Measurements from ENCODE around the gene RHEBL1. TPM values are rescaled to one million over a fixed set of nuclear protein-coding genes. Genes with fewer than 3 reads are reported as not detected.

Gene RHEBL1, protein sequence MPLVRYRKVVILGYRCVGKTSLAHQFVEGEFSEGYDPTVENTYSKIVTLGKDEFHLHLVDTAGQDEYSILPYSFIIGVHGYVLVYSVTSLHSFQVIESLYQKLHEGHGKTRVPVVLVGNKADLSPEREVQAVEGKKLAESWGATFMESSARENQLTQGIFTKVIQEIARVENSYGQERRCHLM
- total RNA-seq: 5.4 and 6.5 TPM in 2 replicates

DNA sequence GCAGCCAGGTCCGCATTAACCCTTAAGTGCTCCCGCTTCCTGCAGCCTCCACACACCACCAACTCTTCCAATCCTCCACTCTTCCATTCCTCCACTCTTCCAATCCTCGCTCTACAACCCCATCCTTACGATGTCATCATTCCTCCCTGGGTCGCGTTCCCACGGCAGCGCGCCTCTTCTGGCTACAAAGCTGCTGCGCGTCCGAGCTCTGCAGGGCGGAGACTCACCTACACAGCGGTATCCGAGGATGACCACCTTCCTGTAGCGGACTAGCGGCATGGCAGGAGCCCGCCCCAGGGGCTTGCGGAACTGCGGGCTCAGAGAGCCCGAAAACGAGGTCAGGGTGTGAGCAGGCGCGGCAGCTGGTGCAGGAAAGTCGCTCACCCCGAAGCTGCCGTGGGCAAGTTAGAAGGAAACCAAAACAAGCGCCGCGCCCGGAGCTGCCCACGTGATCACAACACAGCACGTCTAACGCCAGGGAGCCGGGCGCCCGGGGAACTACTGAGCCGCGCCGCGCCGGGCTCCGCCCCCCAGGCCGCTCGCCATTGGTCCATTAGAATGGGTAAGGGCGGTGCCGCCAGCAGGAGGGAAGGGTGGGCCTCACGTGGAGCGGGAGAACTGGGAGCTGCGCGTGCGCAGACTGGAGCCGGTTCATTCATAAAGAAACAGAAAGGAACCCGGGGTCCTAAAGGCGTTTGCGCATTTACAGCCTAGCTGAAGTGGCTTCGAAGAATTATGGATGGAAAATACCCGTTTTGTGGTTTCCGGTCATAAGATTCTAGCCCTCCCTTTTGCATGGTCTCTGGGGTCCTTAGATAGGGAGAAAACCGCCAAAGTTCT is at the start of gene RHEBL1:
RHEBL1 (minus strand) TSS at position 473 of the 840 bp plus-strand sequence; CDS start at position 279, 194 bp downstream.
- intact Hi-C loops (cut with micrococcal nuclease): loop anchor here (1.0 to 10.0 kb wide), 6 partner anchors 9 to 195 kb away; partner anchors contain the start of genes KMT2D, LMBR1L, PRKAG1 and TUBA1C

DNA sequence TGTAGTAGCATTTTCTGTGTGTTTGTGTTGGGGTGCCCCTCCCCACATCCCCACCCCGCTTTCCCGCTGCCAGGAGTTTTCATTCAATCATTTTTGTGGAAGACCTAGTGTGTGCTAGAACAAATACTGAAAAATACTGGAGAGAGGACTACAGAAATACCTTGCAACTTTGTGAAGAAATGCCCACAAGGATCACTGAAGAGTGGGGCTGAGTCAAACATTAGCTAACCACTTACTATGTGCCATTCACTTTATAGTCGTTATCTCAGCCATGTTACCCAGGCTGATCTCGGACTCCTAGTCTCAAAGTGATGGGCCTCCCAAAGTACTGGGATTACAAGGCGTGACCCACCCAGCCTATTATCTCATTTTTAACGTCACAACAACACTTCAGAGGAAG is 41.4 kb upstream of the RHEBL1 start:
- intact Hi-C loops (cut with micrococcal nuclease): loop anchor here (2.0 kb wide), 1 partner anchor 22 kb away; no protein-coding TSS in a partner anchor

DNA sequence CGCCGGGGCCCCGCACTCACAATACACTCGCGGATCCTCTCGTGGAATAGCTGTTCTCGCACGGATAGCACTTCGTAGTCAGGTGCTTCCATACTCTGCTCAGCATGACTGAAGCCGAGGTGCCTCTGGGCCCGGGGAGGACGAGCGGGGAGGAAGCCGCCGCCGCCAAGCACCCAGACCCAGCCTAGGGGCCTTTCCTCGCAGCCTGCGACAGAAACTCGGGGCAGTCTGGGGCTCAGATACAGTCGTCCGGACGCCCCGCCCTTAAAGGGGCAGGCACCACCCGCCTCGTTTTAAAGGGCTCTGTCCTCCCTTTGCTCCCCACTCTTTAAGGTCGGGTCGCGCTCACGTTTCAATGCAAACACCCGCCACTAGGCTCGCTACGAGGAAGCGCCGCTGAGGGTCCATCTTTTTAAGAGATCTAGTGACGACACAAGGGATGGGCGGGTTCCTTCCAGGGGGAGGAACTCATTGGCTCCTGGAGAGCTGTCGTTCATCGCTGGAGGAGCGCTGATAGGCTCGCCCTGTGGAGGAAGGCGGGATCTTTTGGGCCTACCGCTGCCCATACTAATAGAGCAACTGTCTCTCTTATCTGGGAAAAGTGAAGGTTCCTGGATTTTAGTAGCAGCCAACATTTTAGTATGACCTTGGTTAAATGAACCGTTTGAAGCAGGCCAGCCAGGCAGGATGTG is 40.8 kb upstream of the RHEBL1 start, which contains the start of gene LMBR1L:
LMBR1L (minus strand) TSS at position 384 of the 692 bp plus-strand sequence; CDS start at position 92, 292 bp downstream.
- intact Hi-C loops (cut with micrococcal nuclease): loop anchor here (1.0 to 2.0 kb wide), 4 partner anchors 20 to 79 kb away; partner anchors contain the start of gene TUBA1A

DNA sequence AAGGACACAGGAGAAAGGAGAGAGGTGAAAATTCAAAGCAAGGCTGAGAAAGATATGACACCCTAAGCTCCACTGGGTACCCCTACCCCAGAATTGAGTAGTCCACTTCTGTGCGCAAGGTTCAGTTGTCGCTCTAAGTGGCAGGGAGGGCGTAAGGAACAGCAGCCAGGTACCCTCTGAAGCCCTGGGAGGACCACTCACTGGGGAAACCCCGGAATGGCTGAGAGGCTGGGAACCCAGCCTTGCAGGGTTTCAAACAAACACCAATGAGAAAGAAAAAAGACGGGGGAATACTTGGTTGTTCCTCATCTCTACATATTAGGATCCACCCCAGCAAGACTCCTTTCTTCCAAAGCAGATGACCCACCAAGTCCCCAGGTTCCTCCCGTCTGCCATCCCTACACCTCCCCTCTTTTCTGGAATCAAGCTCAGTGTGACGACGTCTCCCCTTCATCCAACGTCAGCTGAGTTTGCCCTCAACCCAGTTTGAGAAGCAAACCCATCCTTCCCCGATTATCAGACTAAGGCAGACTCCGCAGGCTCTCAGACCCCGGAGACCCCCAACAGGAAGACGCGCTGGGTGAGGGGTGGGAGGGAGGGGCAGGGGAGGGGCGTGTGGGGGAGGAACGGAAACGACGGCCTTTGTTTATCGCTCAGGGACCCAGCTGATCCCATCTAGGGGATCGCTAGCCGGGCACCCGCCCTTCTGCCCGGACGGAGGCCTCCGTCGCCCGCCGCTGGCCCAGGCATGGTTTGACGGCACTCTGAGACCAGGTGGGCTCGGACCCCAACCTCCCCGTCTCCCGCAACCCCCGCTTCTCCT is 40.1 kb upstream of the RHEBL1 start:
- intact Hi-C loops (cut with micrococcal nuclease): loop anchor here (1.0 to 2.0 kb wide), 4 partner anchors 20 to 79 kb away; partner anchors contain the start of gene TUBA1A

DNA sequence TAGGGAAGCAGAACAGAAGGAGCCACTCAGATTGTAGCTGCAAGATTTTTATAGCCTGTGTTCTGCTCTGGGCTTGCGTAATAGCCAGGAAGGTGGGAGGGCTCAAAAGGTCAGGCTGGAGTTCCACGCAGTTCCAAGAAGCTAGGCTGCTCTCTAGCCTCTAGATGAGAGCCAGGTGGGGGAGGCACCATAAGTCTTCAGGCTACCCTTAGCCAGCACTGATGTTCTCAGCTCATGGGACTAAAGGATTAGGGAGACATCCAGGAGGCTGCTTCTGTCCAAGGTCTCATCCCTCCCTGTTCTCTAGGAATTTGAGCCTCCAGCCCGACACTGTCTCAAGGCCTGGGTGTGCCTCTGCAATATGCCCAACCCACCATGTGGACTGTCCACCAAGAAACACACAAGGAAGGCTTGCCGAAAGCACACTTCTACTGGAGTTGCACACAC is 39.2 kb upstream of the RHEBL1 start:
- intact Hi-C loops (cut with micrococcal nuclease): no loop called here

DNA sequence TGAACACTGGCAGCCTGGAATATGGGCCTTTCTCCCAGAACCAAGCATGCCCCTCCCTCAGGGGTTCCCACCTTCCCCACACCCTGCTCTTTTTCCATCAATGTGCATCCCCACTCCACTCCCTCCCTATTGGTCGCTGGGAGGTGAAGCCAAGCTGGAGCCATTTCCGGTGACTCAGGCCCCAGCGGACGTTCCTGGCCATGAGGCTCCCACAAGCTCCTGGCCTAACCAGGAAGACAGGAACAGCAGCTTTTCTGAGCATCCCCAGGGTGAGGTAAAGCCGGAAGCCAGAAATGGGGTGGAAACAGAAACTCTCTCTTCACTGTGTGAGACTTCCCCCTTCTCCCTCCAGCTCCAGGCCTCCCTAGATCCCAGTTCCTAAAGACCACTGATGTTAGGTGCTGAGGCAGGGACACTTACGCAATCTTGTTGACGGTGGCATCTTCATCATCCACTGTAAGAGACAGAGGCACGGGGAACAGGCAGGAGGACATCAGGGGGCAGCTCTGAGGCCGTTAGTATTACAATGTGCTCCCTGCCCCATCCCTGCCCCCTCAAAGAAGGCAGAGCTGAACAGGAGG is 35.8 kb upstream of the RHEBL1 start:
- intact Hi-C loops (cut with micrococcal nuclease): no loop called here

DNA sequence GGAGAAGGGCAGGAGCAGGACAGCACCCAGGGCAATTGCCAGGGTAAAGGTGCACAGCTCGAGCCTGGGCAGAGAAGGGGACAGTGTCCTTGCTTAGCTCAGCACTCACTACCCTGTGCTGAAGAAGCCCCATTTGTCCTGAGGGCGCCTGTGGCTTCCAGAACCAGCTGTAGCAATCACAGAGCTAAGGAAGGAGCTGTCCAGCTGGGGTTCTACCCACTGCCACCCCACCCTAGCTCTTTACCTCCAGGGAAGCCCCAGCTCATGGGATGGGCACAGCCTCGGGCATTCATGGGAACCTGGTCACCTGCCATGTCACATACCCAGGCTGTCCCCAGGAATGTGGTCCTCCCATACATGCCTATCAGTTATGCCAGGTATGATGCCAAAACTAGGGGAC is 35.0 kb upstream of the RHEBL1 start:
- intact Hi-C loops (cut with micrococcal nuclease): no loop called here

DNA sequence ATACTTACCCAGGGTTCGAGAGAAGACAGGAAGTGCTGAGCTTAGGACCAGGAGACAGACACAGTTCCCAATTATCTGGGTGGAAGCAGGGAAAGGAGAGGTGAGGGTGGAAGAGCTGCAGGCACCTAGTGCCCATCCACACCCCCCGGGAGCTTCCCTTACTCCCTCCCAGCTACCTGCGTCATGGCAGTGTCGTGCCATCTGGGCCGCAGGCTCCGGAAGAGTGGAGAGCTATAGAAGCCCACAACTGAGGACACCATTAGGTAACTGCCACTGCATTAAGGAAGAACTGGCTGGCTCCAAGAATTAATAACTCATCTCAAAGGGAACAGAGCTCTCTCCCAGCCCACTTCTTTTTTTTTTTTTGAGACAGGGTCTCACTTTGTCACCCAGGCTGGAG is 30.6 kb upstream of the RHEBL1 start:
- intact Hi-C loops (cut with micrococcal nuclease): no loop called here

DNA sequence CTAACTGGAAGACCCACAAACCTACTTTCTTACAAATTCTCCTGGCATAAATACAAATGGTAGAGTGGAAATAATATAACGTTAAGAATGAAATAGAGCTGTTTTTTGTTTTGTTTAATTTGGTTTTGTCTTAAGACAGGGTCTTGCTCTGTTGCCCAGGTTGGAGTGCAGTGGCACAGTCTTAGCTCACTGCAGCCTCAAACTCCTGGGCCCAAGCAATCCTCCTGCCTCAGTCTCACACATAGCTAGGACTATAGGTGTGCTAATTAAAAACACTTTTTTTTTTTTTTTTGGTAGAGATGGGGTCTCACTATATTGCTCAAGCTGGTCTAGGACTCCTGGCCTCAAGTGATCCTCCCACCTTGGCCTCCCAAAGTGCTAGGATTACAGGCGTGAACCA is 28.9 kb upstream of the RHEBL1 start:
- intact Hi-C loops (cut with micrococcal nuclease): loop anchor here (1.0 kb wide), 1 partner anchor 34 kb away; no protein-coding TSS in a partner anchor

DNA sequence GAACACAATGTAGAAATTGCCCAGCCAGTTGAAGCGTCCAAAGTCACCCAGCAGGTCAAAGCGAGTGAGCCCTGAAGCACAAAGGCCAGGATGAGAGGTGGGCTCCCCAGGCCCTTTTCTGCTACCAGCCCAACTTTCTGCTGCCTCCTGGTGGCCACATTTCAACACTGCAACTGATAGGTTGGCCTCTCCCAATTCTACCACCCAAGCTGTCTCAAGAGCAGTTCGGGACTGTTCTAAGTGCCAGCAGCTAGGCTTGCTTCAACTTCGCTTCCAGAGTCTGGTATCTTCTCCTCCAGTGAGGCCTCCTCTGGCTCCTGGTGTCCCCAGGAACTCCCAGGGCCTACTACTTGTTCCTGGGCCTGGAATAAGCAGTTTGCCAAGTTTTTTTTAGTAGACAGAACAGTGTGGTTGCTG is 28.3 kb upstream of the RHEBL1 start:
- intact Hi-C loops (cut with micrococcal nuclease): loop anchor here (1.0 kb wide), 1 partner anchor 34 kb away; no protein-coding TSS in a partner anchor

DNA sequence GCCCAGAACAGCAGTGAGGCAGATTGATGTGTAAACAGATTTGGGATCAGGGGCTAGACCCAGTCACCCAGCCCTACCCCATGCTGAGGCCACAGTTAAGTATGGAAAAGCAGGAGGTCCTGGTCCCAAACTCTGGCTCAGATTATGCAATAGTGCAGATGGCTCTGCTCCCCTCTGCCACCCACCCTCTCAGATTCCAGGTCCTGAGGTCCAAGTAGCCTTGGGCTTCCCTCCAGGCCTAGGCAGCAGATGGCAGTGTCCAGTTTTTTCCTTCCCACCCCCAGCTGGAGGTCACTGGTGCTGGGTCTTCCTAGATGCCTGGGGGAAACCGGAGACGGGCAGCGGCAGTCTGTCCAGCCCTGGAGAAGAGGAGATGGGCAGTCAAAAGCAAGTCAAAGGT is 27.6 kb upstream of the RHEBL1 start:
- intact Hi-C loops (cut with micrococcal nuclease): no loop called here

DNA sequence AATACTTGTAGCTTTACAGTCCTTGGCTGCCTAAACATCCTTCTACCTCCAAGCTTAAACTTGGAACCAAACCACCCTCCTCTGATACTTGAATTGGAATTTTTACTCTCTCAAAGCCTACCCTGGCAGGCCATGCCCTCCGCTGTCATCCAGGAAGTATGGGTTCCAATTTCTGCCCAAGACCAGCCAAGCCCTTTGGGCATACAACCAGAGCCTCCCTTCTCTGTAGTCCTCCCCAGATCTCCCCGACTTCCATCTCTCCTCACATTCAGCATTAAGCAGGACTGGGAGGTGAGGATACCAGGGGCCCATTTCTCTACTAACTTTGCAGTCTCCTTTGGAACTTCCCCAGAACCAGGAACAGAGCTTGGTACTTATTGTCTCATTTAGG is 25.2 kb upstream of the RHEBL1 start:
- intact Hi-C loops (cut with micrococcal nuclease): loop anchor here (5.0 kb wide), 1 partner anchor 113 kb away; no protein-coding TSS in a partner anchor

DNA sequence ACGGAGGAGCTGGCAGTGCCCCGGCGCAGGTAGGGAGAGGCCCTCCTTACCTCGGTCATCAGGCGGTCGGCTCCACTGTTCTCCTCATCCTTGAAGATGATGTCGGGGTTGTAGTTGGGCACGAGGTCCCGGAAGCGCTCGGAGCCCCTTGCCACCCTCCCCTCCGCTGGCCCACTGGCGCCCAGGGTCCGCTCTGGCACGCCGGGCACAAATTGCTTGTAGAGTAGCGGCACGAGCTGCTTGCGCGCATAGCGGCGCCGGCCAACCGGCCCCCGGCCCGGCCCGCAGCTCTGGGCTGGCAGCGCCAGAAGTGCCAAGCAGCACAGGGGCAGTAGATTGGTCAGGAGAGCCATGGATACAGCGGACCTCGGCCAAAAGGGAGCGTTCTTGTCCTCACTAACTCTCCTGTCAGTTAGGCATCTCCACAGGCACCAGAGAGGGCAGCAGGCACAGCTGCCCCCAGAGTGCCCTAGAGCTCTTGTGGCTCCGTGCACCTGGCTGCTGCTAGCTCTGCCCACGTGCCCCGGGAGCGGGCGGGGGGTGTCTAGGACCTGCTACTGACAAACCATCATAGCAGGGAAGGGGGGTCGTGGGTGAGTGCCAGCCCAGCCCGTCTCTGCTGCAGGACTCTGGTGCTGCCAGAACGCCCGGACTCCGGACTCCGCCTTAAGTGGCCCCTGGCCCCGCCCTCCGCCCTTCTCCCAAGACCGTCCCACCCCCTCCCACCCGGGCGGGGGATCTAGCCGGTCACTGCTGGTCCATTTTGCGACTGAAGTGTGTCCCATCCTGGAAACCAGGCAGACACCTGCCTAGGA is 24.6 kb upstream of the RHEBL1 start, which contains the start of gene DHH:
DHH (minus strand) TSS at position 642 of the 815 bp plus-strand sequence; CDS start at position 353, 289 bp downstream.
- intact Hi-C loops (cut with micrococcal nuclease): loop anchor here (5.0 kb wide), 1 partner anchor 112 kb away; no protein-coding TSS in a partner anchor

DNA sequence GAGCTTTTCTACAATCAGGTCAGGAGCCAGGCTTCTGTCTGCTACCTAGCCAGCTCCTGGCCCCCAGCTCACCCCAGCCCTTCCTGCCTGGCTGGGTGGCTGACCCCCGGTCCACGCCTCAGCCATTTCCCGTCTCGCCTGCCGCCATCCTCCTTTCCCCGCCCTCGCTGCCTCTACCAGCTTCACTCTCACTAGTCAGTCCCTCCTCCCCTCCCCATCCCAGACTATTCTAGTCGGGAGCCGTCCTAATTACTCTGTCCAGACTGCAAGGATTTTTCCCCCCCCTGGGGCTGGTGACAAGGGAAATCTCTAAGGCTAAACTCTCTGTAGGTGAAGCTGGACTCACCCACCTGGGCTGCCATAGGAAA is 24.0 kb upstream of the RHEBL1 start:
- intact Hi-C loops (cut with micrococcal nuclease): loop anchor here (2.0 to 5.0 kb wide), 2 partner anchors 97 to 111 kb away; no protein-coding TSS in a partner anchor

DNA sequence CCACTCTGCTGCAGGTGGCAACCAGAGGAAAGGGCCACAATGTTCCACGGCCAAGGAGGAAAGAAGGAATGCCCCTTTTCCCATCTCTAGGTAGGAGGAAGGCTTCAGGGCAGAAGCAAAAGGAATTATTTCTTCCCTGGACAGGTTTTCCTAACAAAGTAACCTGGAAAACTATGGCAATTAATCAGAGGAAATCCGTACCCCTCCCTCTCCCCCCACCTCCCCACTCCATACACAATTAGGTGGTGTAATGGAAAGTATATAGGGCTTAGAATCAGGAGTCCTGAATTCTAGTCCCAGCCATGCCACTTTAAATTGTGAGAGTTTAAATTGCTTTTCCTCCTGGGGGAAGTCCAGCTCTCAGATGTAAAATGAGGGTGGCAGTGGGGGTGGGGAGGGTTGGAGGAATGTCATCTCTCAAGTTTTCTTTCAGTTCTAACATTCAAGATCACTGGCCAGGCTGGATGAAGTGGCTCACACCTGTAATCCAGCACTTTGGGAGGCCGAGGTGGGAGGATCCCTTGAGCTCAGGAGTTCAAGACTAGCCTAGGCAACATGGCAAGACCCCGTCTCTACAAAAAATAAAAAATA is 23.1 kb upstream of the RHEBL1 start:
- intact Hi-C loops (cut with micrococcal nuclease): loop anchor here (2.0 to 5.0 kb wide), 2 partner anchors 96 to 111 kb away; no protein-coding TSS in a partner anchor

DNA sequence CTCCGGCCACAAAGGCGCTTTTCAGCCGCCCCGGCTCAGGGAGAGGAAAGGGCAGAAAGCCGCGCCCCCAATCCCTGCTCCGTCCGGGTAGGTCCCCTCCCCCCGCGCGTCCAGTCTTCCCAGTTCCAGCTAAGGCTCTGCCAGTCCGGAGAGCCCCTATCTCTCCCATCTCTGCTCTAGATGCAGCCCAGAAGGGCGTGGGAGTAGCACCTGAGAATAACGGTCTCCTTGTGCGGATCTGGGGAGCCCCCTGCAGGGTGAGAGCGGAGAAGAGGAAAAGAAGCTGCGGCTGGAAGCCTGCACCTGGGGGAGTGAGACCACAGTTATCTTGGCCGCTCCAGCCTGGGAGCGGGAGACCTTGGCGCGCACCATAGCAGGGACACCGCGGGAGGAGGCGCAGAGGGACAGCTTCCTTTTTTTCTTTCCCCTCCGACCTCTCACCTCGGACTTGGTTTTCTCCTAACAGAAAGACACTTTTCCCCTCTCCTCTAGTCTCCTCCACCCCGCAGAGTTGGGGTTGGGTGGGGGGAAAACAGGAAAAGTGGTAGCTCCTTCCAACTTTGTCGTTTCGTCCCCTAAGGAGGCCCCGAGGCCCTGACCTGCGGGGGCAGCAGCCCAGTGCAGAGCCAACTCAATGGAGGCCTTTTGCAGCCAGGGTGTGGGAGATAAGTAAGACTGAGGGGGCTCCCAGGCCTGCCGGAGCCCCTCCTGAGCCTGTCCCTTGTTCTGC is 22.5 kb upstream of the RHEBL1 start:
- intact Hi-C loops (cut with micrococcal nuclease): loop anchor here (2.0 to 5.0 kb wide), 2 partner anchors 95 to 110 kb away; no protein-coding TSS in a partner anchor

DNA sequence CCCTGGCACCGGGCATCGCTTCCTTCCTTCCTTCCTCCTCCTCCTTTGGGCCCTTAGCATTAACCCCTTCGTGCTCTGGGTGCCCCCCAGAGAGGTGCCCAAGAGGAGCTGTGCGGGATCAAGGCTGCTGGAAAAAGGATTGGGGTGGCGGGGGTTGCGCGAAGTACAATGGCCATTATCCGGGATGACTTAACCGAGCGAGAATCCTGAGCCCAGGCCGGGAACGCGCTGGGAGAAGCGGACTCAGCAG is 22.0 kb upstream of the RHEBL1 start:
- intact Hi-C loops (cut with micrococcal nuclease): loop anchor here (2.0 to 5.0 kb wide), 2 partner anchors 95 to 109 kb away; no protein-coding TSS in a partner anchor

Data from T-helper 2 cell treated with Interferon-gamma antibody and Interleukin-4, amounts not matched to agents 100 ng/mL and 5 ng/mL, for 36 hours (primary cell).